GM19324 (cell line): Measurements from ENCODE around the gene KCNC4.

ENCODE experiments used
- ATAC-seq: cut with Tn5 transposase; IDR thresholded peaks from one replicate; pipeline ENCODE4 v1.9.1; 2021; ENCODE audit warnings: mild to moderate bottlenecking, moderate library complexity; ENCODE audit not compliant: unreplicated experiment, low FRiP score

The KCNC4 gene

DNA sequence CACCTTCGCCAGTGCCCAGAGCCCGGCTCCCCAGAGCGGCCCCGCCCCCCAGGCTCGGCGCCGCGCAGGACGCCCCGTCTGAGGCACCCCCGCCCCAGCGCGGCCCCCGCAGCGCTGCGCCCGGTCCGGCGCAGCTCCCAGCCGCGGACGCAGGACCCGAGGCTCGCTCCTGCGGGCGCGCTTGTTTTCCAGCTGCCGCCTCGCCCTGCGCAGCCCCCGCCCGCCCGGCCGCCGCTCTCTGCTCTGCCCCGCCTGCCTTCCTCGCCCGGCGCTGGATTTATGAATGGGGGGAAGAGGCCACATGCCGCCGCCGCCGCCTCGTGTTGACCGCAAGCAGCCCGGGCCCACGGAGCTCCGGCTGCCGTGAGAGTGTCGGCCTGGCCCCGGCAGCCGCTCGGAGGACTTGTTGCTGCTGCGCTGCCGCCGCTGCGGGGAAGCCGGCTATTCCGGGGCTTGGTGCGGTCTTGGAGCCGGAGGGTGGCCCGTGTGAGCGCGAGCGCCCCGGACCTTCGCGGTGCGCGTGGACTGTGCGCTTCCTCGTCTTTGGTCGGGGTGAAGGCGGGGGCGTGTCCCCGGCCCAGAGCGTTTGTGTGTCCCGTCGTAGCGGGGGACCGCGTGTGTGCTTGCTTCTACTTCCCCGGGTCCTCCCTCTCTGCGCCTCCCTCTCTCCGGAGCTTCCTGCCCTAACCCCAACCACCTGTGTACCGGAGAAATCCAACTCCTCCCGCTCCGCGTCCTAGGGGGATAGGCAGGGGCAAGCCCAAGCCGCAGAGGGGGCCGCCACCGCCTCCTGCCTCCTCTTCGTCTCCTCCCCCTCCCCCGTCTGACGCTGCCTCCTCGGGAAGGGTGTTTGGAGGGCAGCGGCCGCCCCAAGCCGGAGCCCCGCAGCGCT is 736 bp downstream of the KCNC4 start:
- peak; percentile 41 for ATAC-seq

DNA sequence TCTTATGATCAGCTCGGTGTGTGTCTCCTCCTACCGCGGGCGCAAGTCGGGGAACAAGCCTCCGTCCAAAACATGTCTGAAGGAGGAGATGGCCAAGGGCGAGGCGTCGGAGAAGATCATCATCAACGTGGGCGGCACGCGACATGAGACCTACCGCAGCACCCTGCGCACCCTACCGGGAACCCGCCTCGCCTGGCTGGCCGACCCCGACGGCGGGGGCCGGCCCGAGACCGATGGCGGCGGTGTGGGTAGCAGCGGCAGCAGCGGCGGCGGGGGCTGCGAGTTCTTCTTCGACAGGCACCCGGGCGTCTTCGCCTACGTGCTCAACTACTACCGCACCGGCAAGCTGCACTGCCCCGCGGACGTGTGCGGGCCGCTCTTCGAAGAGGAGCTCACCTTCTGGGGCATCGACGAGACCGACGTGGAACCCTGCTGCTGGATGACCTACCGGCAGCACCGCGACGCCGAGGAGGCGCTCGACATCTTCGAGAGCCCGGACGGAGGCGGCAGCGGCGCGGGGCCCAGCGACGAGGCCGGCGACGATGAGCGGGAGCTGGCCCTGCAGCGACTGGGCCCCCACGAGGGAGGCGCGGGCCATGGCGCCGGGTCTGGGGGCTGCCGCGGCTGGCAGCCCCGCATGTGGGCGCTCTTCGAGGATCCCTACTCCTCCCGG is 1.5 kb downstream of the KCNC4 start:
- ATAC-seq, result no peak

- no peak for ATAC-seq
These were observed 2.3 kb downstream of the KCNC4 start for GRCh38 chr1:110212169-110213142.

GRCh38 chr1:110213143-110213540 is 3.0 kb downstream of the KCNC4 start:
- no peak for ATAC-seq

GRCh38 chr1:110214454-110215404 is 4.6 kb downstream of the KCNC4 start:
- ATAC-seq, result no peak

- ATAC-seq, result no peak
These were observed 5.8 kb downstream of the KCNC4 start for GRCh38 chr1:110215621-110216515.

GRCh38 chr1:110216844-110217444 is 6.8 kb downstream of the KCNC4 start:
- ATAC-seq, result no peak

DNA sequence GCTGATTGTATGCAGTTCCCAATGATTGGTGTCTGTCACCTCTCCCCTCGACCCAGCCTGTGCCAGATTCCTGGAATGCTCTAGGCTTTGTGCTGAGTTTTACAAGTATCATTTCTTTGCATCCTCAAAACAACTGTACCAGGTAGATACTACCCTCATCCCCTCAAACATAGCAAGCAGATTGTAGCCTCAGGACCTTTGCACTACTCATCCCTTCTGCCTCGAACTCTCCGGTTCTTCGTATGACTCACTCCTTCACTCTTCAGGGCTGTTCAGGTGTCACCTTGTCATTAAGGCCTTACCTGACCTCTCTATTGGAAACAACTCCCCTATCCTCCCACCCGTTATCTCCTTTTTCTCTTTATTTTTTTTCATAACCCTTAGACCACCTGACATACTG is 8.0 kb downstream of the KCNC4 start:
- ATAC-seq, result no peak

DNA sequence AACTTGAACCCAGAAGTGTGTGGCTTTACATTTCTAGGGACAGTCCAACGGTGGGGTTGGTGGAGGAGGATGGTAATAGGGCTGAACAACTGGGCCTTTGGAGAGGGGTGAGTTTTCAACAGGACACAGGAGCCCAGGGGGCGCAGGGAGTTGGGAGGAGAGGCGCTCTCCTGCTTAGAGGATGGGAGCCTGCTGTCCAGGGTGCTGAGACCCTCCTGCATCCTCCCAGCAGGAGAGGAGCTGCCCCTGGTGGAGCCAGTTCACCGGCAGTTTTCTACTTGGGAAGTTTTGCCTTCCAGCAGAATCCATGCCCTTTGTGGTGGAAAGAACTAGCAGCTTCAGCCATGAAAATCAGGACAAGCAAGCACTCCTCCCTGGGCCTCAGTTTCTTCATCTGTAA is 8.6 kb downstream of the KCNC4 start:
- ATAC-seq, result no peak

DNA sequence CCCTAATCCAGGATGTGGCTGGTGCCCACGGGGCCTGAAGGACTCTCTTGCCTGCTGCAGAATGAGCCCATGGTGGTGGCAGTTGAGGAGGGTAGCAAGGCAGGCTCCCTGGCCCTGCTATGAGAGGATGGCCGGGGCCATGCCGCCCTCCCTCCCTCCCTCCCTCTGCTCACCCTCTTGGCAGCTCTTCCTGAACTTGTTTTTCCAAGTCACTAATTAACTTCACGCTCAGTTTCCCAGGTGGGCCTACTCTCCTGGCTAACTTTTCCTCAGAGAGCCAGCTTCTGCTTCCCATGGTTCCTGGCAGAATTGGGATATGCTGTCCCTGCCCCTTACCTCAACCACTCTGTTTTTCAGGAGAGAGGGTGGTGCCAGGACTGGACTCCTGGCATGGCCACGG is 10.2 kb downstream of the KCNC4 start:
- no peak for ATAC-seq

- ATAC-seq, result no peak
These were observed 11.0 kb downstream of the KCNC4 start for GRCh38 chr1:110221119-110221518.

DNA sequence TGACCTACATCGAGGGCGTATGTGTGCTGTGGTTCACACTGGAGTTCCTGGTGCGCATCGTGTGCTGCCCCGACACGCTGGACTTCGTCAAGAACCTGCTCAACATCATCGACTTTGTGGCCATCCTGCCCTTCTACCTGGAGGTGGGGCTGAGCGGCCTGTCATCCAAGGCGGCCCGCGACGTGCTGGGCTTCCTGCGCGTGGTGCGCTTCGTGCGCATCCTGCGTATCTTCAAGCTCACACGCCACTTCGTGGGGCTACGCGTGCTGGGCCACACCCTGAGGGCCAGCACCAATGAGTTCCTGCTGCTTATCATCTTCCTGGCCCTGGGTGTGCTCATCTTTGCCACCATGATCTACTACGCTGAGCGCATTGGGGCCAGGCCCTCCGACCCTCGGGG is 13.0 kb downstream of the KCNC4 start:
- no peak for ATAC-seq

DNA sequence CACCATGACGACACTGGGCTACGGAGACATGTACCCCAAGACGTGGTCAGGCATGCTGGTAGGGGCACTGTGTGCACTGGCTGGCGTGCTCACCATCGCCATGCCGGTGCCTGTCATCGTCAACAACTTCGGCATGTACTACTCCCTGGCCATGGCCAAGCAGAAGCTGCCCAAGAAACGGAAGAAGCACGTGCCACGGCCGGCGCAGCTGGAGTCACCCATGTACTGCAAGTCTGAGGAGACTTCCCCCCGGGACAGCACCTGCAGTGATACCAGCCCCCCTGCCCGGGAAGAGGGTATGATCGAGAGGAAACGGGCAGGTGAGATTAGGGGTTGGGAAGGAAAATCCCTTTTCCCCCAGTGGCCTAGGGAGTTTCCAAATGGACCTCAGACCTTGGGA is 13.5 kb downstream of the KCNC4 start:
- no peak for ATAC-seq

GRCh38 chr1:110224240-110224995 is 14.3 kb downstream of the KCNC4 start:
- no peak for ATAC-seq

GRCh38 chr1:110225212-110225611 is 15.1 kb downstream of the KCNC4 start:
- ATAC-seq, result no peak

GRCh38 chr1:110225756-110226404 is 15.8 kb downstream of the KCNC4 start:
- ATAC-seq, result no peak

- no peak for ATAC-seq
These were observed 17.7 kb downstream of the KCNC4 start for GRCh38 chr1:110227774-110228173.
